OCI-LY3 (cell line): Measurements from ENCODE around the gene C12orf43.
A peak's percentile ranks its signal among the peaks of the same experiment; 100 is the strongest.

Experiments used
- H2AFZ ChIP-seq: fragments of 200-600, 300-600 bp; shearing (Covaris generic); 2 replicates; pipeline ENCODE4 v1.6.0; 2014; ENCODE audit warnings: antibody characterized with exemption, low read depth, low read length
- H3K27ac ChIP-seq: fragments of 200-600, 300-600 bp; sonication (generic); 2 replicates; pipeline ENCODE4 v1.5.1; 2014; ENCODE audit warnings: mild to moderate bottlenecking, low read length, moderate library complexity, mixed read lengths
- H3K27me3 ChIP-seq: fragments of 200-600, 300-600 bp; sonication (generic); 2 replicates; pipeline ENCODE4 v1.6.1; 2014; ENCODE audit warnings: low read depth, low read length, mixed read lengths
- H3K36me3 ChIP-seq: fragments of 200-600, 300-600 bp; sonication (generic); replicated peaks from 2 replicates; pipeline ENCODE3; 2014; ENCODE audit warnings: low read depth, low read length, mixed read lengths
- H3K4me1 ChIP-seq: fragments of 300-600, 200-600 bp; sonication (generic); 2 replicates; pipeline ENCODE4 v1.6.1; 2014; ENCODE audit warnings: low read length, mixed read lengths
- H3K4me2 ChIP-seq: fragments of 200-600, 300-600 bp; sonication (generic); 2 replicates; pipeline ENCODE4 v1.6.1; 2014; ENCODE audit warnings: low read length, mixed read lengths
- H3K4me3 ChIP-seq: fragments of 300-600, 200-600 bp; sonication (generic); 2 replicates; pipeline ENCODE4 v1.5.1; 2014; ENCODE audit warnings: antibody characterized with exemption, mild to moderate bottlenecking, low read length, moderate library complexity
- H3K79me2 ChIP-seq: fragments of 300-600, 200-600 bp; shearing (Covaris generic); 2 replicates; pipeline ENCODE4 v1.6.1; 2014; ENCODE audit warnings: mild to moderate bottlenecking, low read length, mixed read lengths
- H3K9ac ChIP-seq: fragments of 300-600, 200-600 bp; shearing (Covaris generic); 2 replicates; pipeline ENCODE4 v1.6.0; 2014; ENCODE audit warnings: mild to moderate bottlenecking, low read length, moderate library complexity
- H3K9me3 ChIP-seq: fragments of 200-600, 300-600 bp; shearing (Covaris generic); 2 replicates; pipeline ENCODE4 v1.6.1; 2014; ENCODE audit warnings: low read length, mixed read lengths; ENCODE audit not compliant: insufficient read depth
- H4K20me1 ChIP-seq: fragments of 200-600, 300-600 bp; sonication (generic); 2 replicates; pipeline ENCODE4 v1.6.1; 2016; ENCODE audit warnings: low read length, mixed read lengths; ENCODE audit not compliant: insufficient read depth
- EZH2phosphoT487 ChIP-seq: fragments of 200-600 bp; shearing (Covaris generic); IDR thresholded peaks from 2 replicates; pipeline ENCODE4 v1.6.1; 2018; ENCODE audit warnings: antibody characterized with exemption, mixed run types, low read depth
- TF ChIP-seq, protein P1 (sequence below): fragments of 200-600, 300-600 bp; sonication (generic); IDR thresholded peaks from 2 replicates; pipeline ENCODE4 v1.5.1; 2014; ENCODE audit warnings: antibody characterized with exemption, low read length, low read depth

The C12orf43 gene

DNA sequence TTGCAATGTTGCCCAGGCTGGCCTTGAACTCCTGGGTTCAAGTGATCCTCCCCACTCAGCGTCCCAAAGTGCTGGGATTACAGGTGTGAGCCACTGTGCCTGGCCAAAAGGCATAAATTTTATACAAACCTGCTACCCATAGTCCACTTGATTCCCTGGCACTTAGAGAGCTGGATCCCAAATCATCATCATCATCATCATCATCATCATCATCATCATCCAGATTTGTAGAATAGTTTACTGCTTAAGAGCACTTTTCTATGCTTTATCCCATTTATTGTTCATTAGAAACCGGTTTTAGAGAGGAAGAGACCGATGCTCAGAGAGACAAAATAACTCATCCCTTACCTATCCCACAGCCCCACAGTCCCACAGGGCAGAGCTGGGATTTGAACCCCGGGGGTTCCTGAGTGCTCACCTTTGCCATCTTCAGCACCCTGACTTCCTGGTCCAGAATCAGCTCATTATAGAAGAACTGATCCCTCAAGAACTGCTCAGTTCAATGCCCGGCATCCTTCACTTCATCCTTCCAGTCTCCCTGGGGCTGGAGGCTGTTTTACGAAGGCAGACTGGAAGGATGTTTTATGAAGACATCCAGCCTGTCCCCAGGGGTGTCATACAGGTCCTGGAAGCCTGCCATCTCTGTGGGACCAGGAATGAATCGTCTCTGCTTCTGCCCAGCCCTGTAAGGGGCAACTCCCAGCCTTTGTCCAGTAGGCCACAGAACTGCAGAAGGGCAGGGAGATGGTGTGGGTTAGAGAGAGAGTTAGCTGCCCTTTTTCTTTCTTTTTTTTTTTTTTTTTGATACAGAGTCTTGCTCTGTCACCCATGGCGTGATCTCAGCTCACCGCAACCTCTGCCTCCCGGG, 43.0 kb upstream of the C12orf43 start:
- Histone ChIP-seq H3K27me3 (no peaks in the 10 kb centered on the region), H3K4me3 (peak overlapping the region; percentile 75), H3K4me1 (peaks cover 12% of the 10 kb centered on the region), H3K4me2 (peak overlapping the region; percentile 98), H2AFZ (peak overlapping the region; percentile 99), H3K79me2 (no peaks in the 10 kb centered on the region), H3K36me3 (no peaks in the 10 kb centered on the region), H3K9me3 (no peaks in the 10 kb centered on the region), H3K27ac (no peak overlapping the region), H3K9ac (peak overlapping the region; percentile 73; the same call in 1 of the 2 replicates), H4K20me1 (no peaks in the 10 kb centered on the region)
- no peak for TF ChIP-seq EZH2phosphoT487
- TF ChIP-seq, protein P1, sequence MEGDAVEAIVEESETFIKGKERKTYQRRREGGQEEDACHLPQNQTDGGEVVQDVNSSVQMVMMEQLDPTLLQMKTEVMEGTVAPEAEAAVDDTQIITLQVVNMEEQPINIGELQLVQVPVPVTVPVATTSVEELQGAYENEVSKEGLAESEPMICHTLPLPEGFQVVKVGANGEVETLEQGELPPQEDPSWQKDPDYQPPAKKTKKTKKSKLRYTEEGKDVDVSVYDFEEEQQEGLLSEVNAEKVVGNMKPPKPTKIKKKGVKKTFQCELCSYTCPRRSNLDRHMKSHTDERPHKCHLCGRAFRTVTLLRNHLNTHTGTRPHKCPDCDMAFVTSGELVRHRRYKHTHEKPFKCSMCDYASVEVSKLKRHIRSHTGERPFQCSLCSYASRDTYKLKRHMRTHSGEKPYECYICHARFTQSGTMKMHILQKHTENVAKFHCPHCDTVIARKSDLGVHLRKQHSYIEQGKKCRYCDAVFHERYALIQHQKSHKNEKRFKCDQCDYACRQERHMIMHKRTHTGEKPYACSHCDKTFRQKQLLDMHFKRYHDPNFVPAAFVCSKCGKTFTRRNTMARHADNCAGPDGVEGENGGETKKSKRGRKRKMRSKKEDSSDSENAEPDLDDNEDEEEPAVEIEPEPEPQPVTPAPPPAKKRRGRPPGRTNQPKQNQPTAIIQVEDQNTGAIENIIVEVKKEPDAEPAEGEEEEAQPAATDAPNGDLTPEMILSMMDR = no peak

DNA sequence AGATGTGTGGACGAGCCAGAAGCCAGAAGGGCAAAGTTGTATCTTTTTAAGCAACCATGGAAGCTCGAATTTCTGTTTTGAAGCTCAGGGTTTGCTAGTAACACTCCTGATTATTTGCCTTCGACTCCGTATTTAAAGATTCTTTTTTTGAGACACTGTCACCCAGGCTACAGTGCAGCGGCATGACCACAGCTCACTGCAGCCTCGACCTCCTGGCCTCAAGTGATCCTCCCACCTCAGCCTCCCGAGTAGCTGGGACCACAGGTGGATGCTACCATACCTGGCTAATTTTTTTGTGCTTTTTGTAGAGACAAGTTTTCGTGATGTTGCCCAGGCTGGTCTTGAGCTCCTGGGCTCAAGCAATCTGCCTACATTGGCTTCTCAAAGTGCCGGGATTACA, 41.5 kb upstream of the C12orf43 start:
- Histone ChIP-seq H3K79me2 (no peaks in the 10 kb centered on the region), H3K9ac (no peak overlapping the region), H3K4me3 (no peak overlapping the region), H3K4me2 (no peak overlapping the region), H3K27me3 (no peaks in the 10 kb centered on the region), H3K4me1 (peaks cover 12% of the 10 kb centered on the region), H3K27ac (no peak overlapping the region), H2AFZ (no peak overlapping the region), H3K36me3 (no peaks in the 10 kb centered on the region), H3K9me3 (no peaks in the 10 kb centered on the region), H4K20me1 (no peaks in the 10 kb centered on the region)
- TF ChIP-seq, protein P1 = no peak
- TF ChIP-seq EZH2phosphoT487 = no peak

DNA sequence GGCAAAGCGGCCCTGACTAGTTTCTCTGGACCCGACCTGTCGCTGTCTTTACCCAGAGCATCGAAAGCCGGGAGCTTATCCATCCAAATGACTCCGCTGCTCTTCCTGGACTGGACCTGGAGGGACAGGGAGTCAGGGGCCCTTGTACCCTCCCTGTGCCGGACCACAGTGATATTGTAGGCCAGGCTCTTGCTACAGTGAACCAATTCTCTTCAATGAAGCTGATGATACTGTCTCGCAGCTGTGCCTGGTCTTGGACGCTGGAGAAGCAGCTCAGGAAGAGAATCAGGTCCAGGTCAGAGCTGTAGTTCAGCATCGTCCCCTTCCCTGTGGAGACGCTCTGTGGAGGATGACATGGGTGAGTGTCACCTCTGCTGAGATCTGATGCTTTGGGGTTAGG, 37.4 kb upstream of the C12orf43 start:
- TF ChIP-seq, protein P1 = no peak
- TF ChIP-seq EZH2phosphoT487 = no peak
- Histone ChIP-seq H3K79me2 (no peaks in the 10 kb centered on the region), H3K4me2 (no peak overlapping the region), H3K27ac (no peak overlapping the region), H4K20me1 (no peaks in the 10 kb centered on the region), H3K36me3 (no peaks in the 10 kb centered on the region), H3K9ac (no peak overlapping the region), H3K4me1 (no peaks in the 10 kb centered on the region), H3K9me3 (no peaks in the 10 kb centered on the region), H2AFZ (no peak overlapping the region), H3K4me3 (no peak overlapping the region), H3K27me3 (no peaks in the 10 kb centered on the region)

DNA sequence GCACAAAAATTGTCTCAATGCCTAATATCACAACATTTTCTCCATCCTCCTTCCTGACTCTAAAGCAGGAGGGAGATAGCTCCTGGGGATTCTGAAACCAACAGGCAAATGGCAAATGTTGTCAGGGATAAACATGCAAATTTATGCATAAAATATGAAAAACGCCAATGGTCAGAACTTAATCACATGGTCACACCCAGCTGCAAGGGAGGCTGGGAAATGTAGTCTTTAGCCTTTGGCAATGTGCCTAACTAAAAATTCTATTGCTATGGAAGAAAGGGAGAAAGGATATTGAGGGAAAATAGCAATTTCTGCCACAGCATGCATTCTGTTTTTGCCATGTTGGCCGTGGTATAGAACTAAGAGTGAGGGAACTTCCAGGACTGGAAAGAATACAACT, 34.4 kb upstream of the C12orf43 start:
- H3K27me3 ChIP-seq = no peaks in the 10 kb centered on the region
- H3K79me2 ChIP-seq = no peaks in the 10 kb centered on the region
- no peak overlapping the region for H3K4me3 ChIP-seq
- no peaks in the 10 kb centered on the region for H3K36me3 ChIP-seq
- H3K27ac ChIP-seq = no peak overlapping the region
- no peaks in the 10 kb centered on the region for H3K9me3 ChIP-seq
- TF ChIP-seq, protein P1 = no peak
- TF ChIP-seq EZH2phosphoT487 = no peak
- no peak overlapping the region for H3K9ac ChIP-seq
- no peaks in the 10 kb centered on the region for H3K4me1 ChIP-seq
- H2AFZ ChIP-seq = no peak overlapping the region
- H3K4me2 ChIP-seq = no peak overlapping the region
- no peaks in the 10 kb centered on the region for H4K20me1 ChIP-seq
